Common myeloid progenitor, CD34-positive (primary cell): ENCODE results near the gene HSPA8.

ENCODE experiments used
- CTCF ChIA-PET: fragments of 350-600 bp; sonication (Branson Sonifier 250); formaldehyde crosslinking; loops from one replicate; lab custom pipeline; 2021; ENCODE audit warnings: antibody characterized with exemption; lab: Charles Lee
- POLR2A ChIA-PET: fragments of 350-600 bp; sonication (Branson Sonifier 250); formaldehyde crosslinking; loops from one replicate; lab custom pipeline; 2021; ENCODE audit warnings: antibody characterized with exemption; lab: Charles Lee
- DNase-seq, 3 donors: peaks; one replicate each; pipeline versions ENCODE4 v3.0.0 to v3.0.0-alpha.2; 2013
- H3K27ac ChIP-seq, 2 experiments: 1 replicate in 1 of 2; 2 replicates in 1 of 2; pipeline ENCODE4 v1.7.0; 2013; ENCODE audit warnings: inconsistent platforms in 2 of 2, low read length in 2 of 2, mild to moderate bottlenecking in 2 of 2, low read depth in 1 of 2, moderate library complexity in 1 of 2; ENCODE audit not compliant: severe bottlenecking in 2 of 2, insufficient read depth in 1 of 2, poor library complexity in 1 of 2
- H3K27me3 ChIP-seq, 5 experiments: replicated peaks in 2 of 5; 1 replicate in 3 of 5; 2 replicates in 2 of 5; pipeline versions ENCODE4 v1.6.1 to v1.7.0; 2013; ENCODE audit warnings: low read length in 4 of 5, mild to moderate bottlenecking in 2 of 5, moderate library complexity in 2 of 5, inconsistent platforms in 1 of 5; ENCODE audit not compliant: insufficient read depth in 5 of 5, control insufficient read depth in 4 of 5
- H3K36me3 ChIP-seq, 4 experiments: 1 replicate in 2 of 4; 2 replicates in 2 of 4; pipeline versions ENCODE4 v1.6.1 to v1.7.0; 2013; ENCODE audit warnings: low read length in 3 of 4, control low read depth in 1 of 4, mild to moderate bottlenecking in 1 of 4; ENCODE audit not compliant: control insufficient read depth in 4 of 4, insufficient read depth in 4 of 4
- H3K4me1 ChIP-seq, 4 experiments: 1 replicate in 3 of 4; 2 replicates in 1 of 4; pipeline versions ENCODE4 v1.6.1 to v1.7.1; 2013; ENCODE audit warnings: low read length in 3 of 4, mild to moderate bottlenecking in 3 of 4, control low read depth in 1 of 4, inconsistent platforms in 1 of 4, moderate library complexity in 1 of 4; ENCODE audit not compliant: control insufficient read depth in 4 of 4, insufficient read depth in 4 of 4; ENCODE audit errors: control extremely low read depth in 1 of 4
- H3K4me3 ChIP-seq, 7 experiments: 1 replicate in 4 of 7; 2 replicates in 3 of 7; pipeline versions ENCODE4 v1.5.1 to v1.7.0; 2013; ENCODE audit warnings: mild to moderate bottlenecking in 7 of 7, low read length in 6 of 7, moderate library complexity in 6 of 7, inconsistent platforms in 2 of 7, low read depth in 2 of 7, control low read depth in 1 of 7; ENCODE audit not compliant: insufficient read depth in 4 of 7, control insufficient read depth in 1 of 7; ENCODE audit errors: extremely low read depth in 1 of 7
- H3K9me3 ChIP-seq, 5 experiments: 1 replicate in 4 of 5; 2 replicates in 1 of 5; pipeline versions ENCODE4 v1.6.1 to v1.7.1; 2013; ENCODE audit warnings: low read length in 4 of 5, mild to moderate bottlenecking in 2 of 5, inconsistent platforms in 1 of 5, low read depth in 1 of 5, moderate library complexity in 1 of 5; ENCODE audit not compliant: control insufficient read depth in 4 of 5, insufficient read depth in 2 of 5; ENCODE audit errors: control extremely low read depth in 1 of 5
- WGBS: methylation state at CpG from one replicate; pipeline ENCODE4 v1.1.5; 2013; ENCODE audit not compliant: insufficient coverage; 5-methylcytosine and 5-hydroxymethylcytosine counted together

Gene HSPA8

GRCh38 chr11:123034597-123034996, 27.3 kb downstream of the HSPA8 start:
- DNase-seq = peak; percentile 14 to 66 (median 65)
- Histone ChIP-seq H3K9me3 (no peaks in the 10 kb centered on the region), H3K27me3 (no peaks in the 10 kb centered on the region), H3K4me3 (no peak overlapping the region), H3K27ac (no peak overlapping the region), H3K36me3 (no peaks in the 10 kb centered on the region), H3K4me1 (no peaks in the 10 kb centered on the region)
- 81% methylated on average over 6 of the region's 6 CpGs for WGBS
- ChIA-PET POLR2A (no interaction called here), CTCF (interaction anchor here (0.8 to 3.4 kb wide), 7 partner anchors 9 to 171 kb away, joined by 3 to 18 read pairs (median 5); no protein-coding TSS in a partner anchor)

- H3K4me3 ChIP-seq = no peak overlapping the region
- no peak overlapping the region for H3K27ac ChIP-seq
- H3K9me3 ChIP-seq = no peaks in the 10 kb centered on the region
- H3K27me3 ChIP-seq = no peaks in the 10 kb centered on the region
- no peaks in the 10 kb centered on the region for H3K4me1 ChIP-seq
- CTCF ChIA-PET = interaction anchor here (1.1 to 3.4 kb wide), 6 partner anchors 9 to 183 kb away, joined by 3 to 18 read pairs (median 6); no protein-coding TSS in a partner anchor
- 82% methylated on average over 6 of the region's 10 CpGs for WGBS
- no peaks in the 10 kb centered on the region for H3K36me3 ChIP-seq
- POLR2A ChIA-PET = no interaction called here
- DNase-seq = peak in 1 of 3 donors; percentile 19
Measured at GRCh38 chr11:123033895-123034294, 28.0 kb downstream of the HSPA8 start.

DNA sequence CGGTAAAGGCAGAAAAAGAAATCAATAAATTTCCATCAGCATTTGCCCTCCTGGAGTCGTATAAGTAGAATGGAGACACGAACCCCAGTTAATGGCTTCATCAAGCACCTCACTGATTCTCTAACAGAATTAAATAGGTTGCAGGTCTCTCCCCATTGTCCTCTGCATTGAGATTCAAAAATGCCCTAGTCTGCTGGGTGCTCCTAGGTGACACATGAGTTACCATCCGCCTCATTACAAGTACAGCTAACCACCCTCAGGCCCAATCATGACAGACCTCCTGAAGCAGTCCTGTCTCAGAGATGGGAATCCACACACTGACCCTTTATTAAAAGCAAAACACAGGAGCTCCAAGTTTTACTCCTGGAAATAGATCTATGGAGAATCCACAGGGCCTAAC, 31.4 kb downstream of the HSPA8 start:
- no peaks in the 10 kb centered on the region for H3K36me3 ChIP-seq
- H3K27me3 ChIP-seq = no peaks in the 10 kb centered on the region
- H3K4me1 ChIP-seq = no peaks in the 10 kb centered on the region
- POLR2A ChIA-PET = no interaction called here
- H3K4me3 ChIP-seq = no peak overlapping the region
- H3K9me3 ChIP-seq = no peaks in the 10 kb centered on the region
- no peak overlapping the region for H3K27ac ChIP-seq
- 100% methylated on average over 4 of the region's 4 CpGs for WGBS
- no peak for DNase-seq
- CTCF ChIA-PET = interaction anchor here (1.2 to 2.3 kb wide), 5 partner anchors 10 to 404 kb away, joined by 3 to 12 read pairs (median 4); no protein-coding TSS in a partner anchor

DNA sequence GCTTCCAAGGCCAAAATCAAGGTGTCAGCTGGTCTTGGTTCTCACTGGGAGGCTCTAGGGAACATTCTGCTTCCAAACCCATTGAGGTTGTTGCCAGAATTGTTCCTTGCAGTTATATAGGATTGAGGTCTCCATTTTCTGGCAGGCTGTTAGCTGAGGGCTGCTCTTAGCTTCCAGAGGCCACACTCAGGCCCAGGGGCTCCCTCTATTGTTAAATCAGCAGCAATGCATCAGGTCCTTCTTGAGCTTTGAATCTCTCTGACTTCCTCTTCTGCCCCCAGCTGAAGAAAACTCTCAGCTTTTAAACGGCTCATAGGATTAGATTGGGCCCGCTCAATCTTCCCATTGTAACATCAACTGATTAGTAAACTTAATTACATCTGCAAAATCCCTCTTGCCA, 41.0 kb downstream of the HSPA8 start:
- Histone ChIP-seq H3K27ac (no peak overlapping the region), H3K4me1 (peaks cover 0 to 5% (median 0%) of the 10 kb centered on the region in 4 experiments), H3K36me3 (no peaks in the 10 kb centered on the region), H3K9me3 (no peaks in the 10 kb centered on the region), H3K27me3 (no peaks in the 10 kb centered on the region), H3K4me3 (no peak overlapping the region)
- DNase-seq = peak; percentile 66 to 83 (median 80)
- ChIA-PET POLR2A (interaction anchor here (0.9 kb wide), 1 partner anchor 37 kb away, joined by 3 read pairs; no protein-coding TSS in a partner anchor), CTCF (interaction anchor here (0.6 to 9.4 kb wide), 20 partner anchors 9 to 388 kb away, joined by 3 to 162 read pairs (median 4); partner anchors contain the start of gene JHY)
- WGBS = no CpG with 5 or more reads among the region's 2 CpGs

- CTCF ChIA-PET = interaction anchor here (3.3 to 9.4 kb wide), 2 partner anchors 35 to 155 kb away, joined by 9 to 162 read pairs; no protein-coding TSS in a partner anchor
- POLR2A ChIA-PET = no interaction called here
- DNase-seq = no peak
- peaks cover 0 to 4% (median 0%) of the 10 kb centered on the region in 4 experiments for H3K4me1 ChIP-seq
- H3K36me3 ChIP-seq = no peaks in the 10 kb centered on the region
- H3K4me3 ChIP-seq = no peak overlapping the region
- H3K27ac ChIP-seq = no peak overlapping the region
- 92% methylated on average over 8 of the region's 9 CpGs for WGBS
- no peaks in the 10 kb centered on the region for H3K9me3 ChIP-seq
- peaks cover 0 to 3% (median 0%) of the 10 kb centered on the region in 5 experiments for H3K27me3 ChIP-seq
Measured at GRCh38 chr11:123018702-123019101, 43.2 kb downstream of the HSPA8 start.

GRCh38 chr11:123011510-123011909, 50.4 kb downstream of the HSPA8 start:
- Histone ChIP-seq H3K4me3 (no peak overlapping the region), H3K27me3 (peaks cover 0 to 11% (median 0%) of the 10 kb centered on the region in 5 experiments), H3K27ac (no peak overlapping the region), H3K4me1 (no peaks in the 10 kb centered on the region), H3K9me3 (no peaks in the 10 kb centered on the region), H3K36me3 (no peaks in the 10 kb centered on the region)
- ChIA-PET POLR2A (no interaction called here), CTCF (interaction anchor here (0.6 to 1.5 kb wide), 2 partner anchors 9 to 161 kb away, joined by 3 read pairs; no protein-coding TSS in a partner anchor)
- no peak for DNase-seq
- WGBS = 86% methylated on average over 4 of the region's 4 CpGs
